ENCODE data around the gene FOXF1. TPM values are rescaled to one million over a fixed set of nuclear protein-coding genes. Genes with fewer than 3 reads are reported as not detected.
A peak's percentile ranks its signal among the peaks of the same experiment; 100 is the strongest.

FOXF1 gene
- total and polyA plus RNA-seq, 11 donors = 0.04 to 0.48 (median 0.17) TPM; not detected in 3

DNA sequence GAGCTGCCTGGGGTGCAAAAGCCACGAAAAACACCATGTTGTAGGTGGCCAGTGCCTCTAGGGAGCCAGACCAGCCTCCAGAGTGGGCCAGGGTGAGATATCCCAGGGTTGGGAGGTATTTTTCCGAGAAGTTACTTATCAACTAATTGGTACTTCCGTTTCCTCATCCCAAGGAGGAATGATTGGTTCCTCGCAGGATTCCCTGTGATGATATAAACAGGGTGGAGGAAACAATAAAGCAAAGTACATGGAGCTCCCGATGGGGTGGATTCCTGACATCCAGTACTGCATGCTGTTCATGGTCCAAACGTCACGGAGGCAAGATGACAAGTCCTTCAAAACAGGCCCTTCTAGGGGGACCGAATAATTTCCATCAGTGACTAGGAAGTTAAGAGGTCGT lies 39.4 kb upstream of the FOXF1 start:
- no peak for ATAC-seq
- Histone ChIP-seq H3K9me3 (peaks cover 0 to 8% (median 0%) of the 10 kb centered on the region in 12 donors), H3K36me3 (no peaks in the 10 kb centered on the region), H3K27ac (no peak overlapping the region), H3K4me1 (no peaks in the 10 kb centered on the region), H3K4me3 (no peak overlapping the region), H3K27me3 (peaks cover 0 to 47% (median 6%) of the 10 kb centered on the region in 9 donors)
- TF ChIP-seq, protein P1, sequence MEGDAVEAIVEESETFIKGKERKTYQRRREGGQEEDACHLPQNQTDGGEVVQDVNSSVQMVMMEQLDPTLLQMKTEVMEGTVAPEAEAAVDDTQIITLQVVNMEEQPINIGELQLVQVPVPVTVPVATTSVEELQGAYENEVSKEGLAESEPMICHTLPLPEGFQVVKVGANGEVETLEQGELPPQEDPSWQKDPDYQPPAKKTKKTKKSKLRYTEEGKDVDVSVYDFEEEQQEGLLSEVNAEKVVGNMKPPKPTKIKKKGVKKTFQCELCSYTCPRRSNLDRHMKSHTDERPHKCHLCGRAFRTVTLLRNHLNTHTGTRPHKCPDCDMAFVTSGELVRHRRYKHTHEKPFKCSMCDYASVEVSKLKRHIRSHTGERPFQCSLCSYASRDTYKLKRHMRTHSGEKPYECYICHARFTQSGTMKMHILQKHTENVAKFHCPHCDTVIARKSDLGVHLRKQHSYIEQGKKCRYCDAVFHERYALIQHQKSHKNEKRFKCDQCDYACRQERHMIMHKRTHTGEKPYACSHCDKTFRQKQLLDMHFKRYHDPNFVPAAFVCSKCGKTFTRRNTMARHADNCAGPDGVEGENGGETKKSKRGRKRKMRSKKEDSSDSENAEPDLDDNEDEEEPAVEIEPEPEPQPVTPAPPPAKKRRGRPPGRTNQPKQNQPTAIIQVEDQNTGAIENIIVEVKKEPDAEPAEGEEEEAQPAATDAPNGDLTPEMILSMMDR (IDR thresholded peaks at IDR 0.05) = no peak
- TF ChIP-seq POLR2A (IDR thresholded peaks at IDR 0.05) = no peak
- intact Hi-C loops (cut with DNase I) = no loop called here
- DNase-seq = no peak
- 56 to 66% (median 60%) methylated on average over 9 of the region's 9 CpGs for WGBS, 4 donors

DNA sequence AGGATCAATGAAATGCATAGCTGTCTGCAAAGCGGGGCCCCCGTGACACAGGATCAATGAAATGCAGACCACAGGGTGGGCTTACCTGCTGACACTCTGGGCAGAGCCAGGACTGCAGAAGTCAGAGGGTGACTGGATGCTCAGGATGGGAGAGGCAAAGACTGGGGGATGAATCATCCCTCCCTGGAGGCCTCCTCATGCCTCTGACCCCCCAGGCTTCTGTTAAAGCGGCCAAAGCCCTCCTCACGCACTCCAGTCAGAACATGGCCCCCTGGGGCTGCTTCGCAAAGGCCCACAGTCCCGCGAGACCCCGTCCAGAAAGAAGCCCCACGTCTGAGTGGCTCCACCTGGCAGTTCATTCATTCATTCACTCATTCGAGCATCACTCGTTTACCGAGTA lies 38.4 kb upstream of the FOXF1 start:
- Histone ChIP-seq H3K27me3 (peaks cover 0 to 55% (median 6%) of the 10 kb centered on the region in 9 donors), H3K4me1 (no peaks in the 10 kb centered on the region), H3K27ac (no peak overlapping the region), H3K4me3 (no peak overlapping the region), H3K9me3 (peaks cover 0 to 8% (median 0%) of the 10 kb centered on the region in 12 donors), H3K36me3 (no peaks in the 10 kb centered on the region)
- DNase-seq = no peak
- TF ChIP-seq, protein P1 (IDR thresholded peaks at IDR 0.05) = no peak
- no peak for TF ChIP-seq POLR2A (IDR thresholded peaks at IDR 0.05)
- no peak for ATAC-seq
- intact Hi-C loops (cut with DNase I) = no loop called here
- 90 to 94% (median 92%) methylated on average over 12 of the region's 12 CpGs for WGBS, 4 donors

- Histone ChIP-seq H3K27me3 (peaks cover 0 to 60% (median 8%) of the 10 kb centered on the region in 9 donors), H3K36me3 (no peaks in the 10 kb centered on the region), H3K4me3 (no peak overlapping the region), H3K27ac (no peak overlapping the region), H3K9me3 (peaks cover 0 to 8% (median 0%) of the 10 kb centered on the region in 12 donors), H3K4me1 (peaks cover 0 to 2% (median 0%) of the 10 kb centered on the region in 12 donors)
- DNase-seq = no peak
- intact Hi-C loops (cut with DNase I) = no loop called here
- no peak for ATAC-seq
- no peak for TF ChIP-seq POLR2A (IDR thresholded peaks at IDR 0.05)
- TF ChIP-seq, protein P1 (IDR thresholded peaks at IDR 0.05) = no peak
- 90 to 94% (median 92%) methylated on average over 5 of the region's 5 CpGs for WGBS, 4 donors
These were observed 38.0 kb upstream of the FOXF1 start for GRCh38 chr16:86472366-86472765.

GRCh38 chr16:86476956-86477534 lies 33.3 kb upstream of the FOXF1 start:
- no peak for TF ChIP-seq POLR2A (IDR thresholded peaks at IDR 0.05)
- TF ChIP-seq, protein P1 (IDR thresholded peaks at IDR 0.05) = peak in 1 of 12 donors; percentile 10
- 21 to 29% (median 26%) methylated on average over 11 of the region's 11 CpGs for WGBS, 4 donors
- ATAC-seq (peak in 3 of 4 donors; percentile 61 to 89 (median 69)), DNase-seq (peak in 2 of 5 donors; percentile 18 to 37)
- H3K4me1 ChIP-seq = peaks cover 0 to 4% (median 0%) of the 10 kb centered on the region in 12 donors
- peaks cover 0 to 6% (median 0%) of the 10 kb centered on the region in 12 donors for H3K9me3 ChIP-seq
- peak overlapping the region in 1 of 12 donors; percentile 22 for H3K27ac ChIP-seq
- intact Hi-C loops (cut with DNase I) = no loop called here
- no peak overlapping the region for H3K4me3 ChIP-seq
- no peaks in the 10 kb centered on the region for H3K36me3 ChIP-seq
- H3K27me3 ChIP-seq = peaks cover 0 to 87% (median 21%) of the 10 kb centered on the region in 9 donors

Data from heart left ventricle (tissue), 16 donors.